Activated CD8-positive, alpha-beta memory T cell treated with anti-CD3 and anti-CD28 coated beads, Interleukin-2, amount 50 U/mL, for 24 hours (primary cell): ENCODE measurements around the gene GLT1D1.

Experiments used
- DNase-seq: peaks from one replicate; pipeline ENCODE4 v3.0.0-alpha.2; 2020; ENCODE audit errors: extremely low read depth

The GLT1D1 gene

DNA sequence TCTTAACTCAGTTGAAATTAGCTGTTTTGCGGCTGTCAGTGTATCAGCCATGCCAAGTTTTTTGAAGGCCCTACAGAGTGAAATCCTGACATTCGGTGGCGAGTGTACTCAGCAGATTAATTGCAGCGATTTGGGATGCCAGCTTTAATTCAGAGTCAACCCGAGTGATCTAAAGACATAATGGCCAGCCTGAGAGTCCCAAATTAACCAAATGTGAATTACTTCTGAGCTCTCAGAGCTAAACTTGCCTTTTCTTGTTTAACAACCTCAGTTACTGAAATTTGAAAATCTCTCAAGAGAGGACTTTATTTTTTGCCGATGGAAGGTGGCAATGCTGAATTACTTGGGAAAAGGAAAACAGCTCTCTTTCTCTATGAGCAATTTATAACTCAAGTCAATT is 148.5 kb downstream of the GLT1D1 start:
- no peak for DNase-seq

DNA sequence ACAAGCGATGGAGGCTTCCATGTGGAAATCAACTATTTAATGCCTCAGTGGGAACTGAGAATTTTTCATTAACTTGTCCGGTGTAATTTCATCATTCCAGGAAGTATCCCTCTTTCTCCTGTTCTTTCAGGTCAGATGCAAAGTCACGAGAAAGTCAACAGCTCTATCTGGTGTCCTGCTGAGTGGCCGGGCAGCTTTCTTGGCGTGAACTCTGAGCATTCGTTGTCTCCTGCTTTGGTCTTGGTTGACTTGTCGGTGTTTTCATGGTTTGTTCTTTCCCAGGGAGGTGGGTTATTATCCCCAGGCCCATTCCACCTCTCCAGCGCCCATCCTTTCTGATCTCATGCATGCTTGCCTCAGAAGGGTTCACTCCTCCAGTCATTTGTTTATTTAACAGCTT is 149.1 kb downstream of the GLT1D1 start:
- DNase-seq, result no peak

DNA sequence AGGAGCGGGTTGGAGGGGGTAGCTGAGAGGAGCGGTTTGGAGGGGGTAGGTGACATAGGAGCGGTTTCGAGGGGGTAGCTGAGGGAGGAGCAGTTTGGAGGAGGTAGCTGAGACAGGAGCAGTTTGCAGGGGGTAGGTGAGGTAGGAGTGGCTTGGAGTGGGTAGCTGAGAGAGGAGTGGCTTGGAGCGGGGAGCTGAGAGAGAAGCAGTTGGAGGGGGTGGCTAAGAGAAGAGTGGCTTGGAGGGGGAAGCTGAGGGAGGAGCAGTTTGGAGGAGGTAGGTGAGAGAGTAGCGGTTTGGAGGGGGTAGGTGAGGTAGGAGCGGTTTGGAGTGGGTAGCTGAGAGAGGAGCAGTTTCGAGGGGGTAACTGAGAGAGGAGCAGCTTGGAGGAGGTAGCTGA is 152.1 kb downstream of the GLT1D1 start:
- no peak for DNase-seq

DNA sequence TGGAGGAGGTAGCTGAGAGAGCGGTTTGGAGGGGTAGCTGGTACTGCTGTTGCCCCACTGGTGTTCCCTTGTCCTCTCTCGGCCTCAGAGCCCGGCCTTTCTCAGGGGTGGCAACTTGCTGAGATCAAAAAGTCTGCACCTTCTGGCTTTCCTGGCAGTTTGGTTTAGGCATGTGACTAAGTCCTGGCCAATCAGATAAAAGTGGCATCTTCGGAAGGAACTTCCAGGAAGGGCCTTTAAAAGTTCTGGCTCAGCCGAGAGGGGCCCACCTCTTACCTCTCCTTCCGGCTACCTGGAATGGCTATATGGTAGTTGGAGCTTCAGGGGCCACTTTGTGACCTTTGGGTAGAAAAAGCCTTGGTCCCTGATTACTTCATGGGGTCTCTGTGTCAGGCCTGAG is 152.6 kb downstream of the GLT1D1 start:
- no peak for DNase-seq

DNA sequence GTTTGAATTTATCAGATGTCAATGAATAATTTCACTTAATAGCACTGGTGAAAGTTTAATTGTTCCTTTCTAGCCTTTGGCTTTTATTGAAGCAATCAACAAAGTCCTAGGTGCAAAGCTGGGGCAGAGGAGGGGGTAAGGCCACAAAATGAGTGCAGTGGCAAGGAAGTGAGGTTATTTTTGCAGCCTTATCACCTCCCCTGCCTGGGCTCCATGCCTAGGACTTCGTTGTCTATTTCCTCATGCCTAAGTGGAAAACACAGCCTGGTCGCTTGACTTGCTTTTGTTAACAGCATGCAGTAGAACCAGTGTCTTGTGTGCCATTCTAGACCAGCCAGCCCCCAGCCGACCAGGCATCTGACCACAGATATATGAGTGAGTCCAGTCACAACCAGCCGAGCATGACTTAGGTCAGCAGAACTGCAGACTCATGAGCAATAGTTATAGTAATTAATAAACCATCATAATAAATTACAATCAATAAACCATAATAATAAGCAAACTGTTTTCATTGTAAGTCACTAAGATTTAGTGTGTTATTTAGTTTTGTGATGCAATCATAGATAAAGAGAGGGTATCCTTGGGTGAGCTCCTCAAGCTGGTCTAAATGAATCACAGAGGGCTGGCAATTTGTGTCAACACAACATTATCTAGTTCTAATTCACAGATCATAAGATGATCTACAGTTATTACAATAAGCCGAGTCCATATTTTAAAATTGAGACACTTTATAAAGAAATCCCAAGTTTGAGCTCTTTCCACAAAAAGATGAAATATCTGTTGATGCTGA is 156.8 kb downstream of the GLT1D1 start:
- DNase-seq, result no peak

DNA sequence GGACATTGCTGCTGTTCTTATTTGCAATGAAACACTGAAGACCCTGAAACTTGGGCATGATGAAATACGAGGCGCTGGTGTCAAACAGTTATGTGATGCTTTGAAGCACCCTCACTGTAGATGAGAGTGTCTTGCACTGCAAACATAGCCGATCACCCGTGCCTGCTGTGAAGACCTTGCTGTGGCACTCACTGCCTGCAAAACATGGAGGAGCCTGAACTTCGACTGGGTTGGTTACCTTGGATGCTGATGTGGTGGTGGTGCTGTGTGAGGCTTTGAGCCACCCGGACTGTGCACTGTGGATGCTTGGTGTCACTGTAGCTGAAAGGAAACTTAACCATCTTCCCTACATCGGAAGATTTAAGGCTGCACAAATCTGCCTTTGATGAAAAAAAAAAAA is 162.9 kb downstream of the GLT1D1 start:
- DNase-seq, result no peak

DNA sequence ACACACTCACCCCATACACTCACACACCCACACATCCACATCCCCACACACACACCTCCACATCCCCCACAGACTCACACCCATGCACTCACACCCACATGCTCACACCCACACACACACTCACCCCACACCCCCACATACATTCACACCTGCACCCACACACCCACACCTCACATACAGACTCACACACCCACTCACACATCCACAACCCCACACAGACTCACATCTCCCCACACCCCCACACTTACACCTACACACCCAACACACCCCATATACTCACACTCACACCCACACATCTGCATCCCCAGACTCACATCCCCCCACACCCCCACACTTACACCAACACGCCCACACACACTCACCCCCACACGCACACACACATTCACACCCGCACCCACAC is 171.8 kb downstream of the GLT1D1 start:
- no peak for DNase-seq

DNA sequence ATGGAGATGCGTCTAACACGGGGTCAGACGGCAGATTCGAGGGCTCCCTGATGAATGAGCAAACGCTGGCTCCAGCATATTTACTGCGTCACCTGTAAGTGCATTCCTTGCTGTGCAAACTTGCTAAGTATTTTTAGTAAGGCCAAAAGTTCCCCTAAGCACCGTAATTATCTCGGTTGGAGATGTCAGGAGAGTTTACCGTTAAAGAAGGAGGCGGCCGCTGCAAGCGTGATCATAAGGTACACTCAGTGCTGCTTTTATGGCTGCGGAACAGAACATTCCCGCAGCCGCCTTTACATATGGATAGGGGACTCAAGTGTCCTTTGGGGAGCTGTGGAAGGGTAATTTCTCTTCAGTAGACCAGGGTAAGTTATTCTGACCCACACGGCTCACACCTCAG is 175.6 kb downstream of the GLT1D1 start:
- no peak for DNase-seq
